Esophagus squamous epithelium (tissue), 5 donors: ENCODE measurements around the gene CCDC154. TPM values are rescaled to one million over a fixed set of nuclear protein-coding genes. Genes with fewer than 3 reads are reported as not detected.

ENCODE experiments used
- DNase-seq: peaks from one replicate; lab custom pipeline; 2025; lab: John Stamatoyannopoulos, UW
- H3K27ac ChIP-seq, 4 donors: fragments of 200-600 bp; sonication (generic); one replicate each; pipeline ENCODE4 v1.5.1; 2016 to 2019; ENCODE audit warnings: mild to moderate bottlenecking in 1 of 4
- H3K27me3 ChIP-seq, 4 donors: fragments of 200-600 bp; sonication (generic); 1 replicate in 3 of 4; 2 replicates in 1 of 4; pipeline versions ENCODE4 v1.5.1 to v1.6.0; 2017 to 2021; ENCODE audit warnings: antibody characterized with exemption in 1 of 4
- H3K36me3 ChIP-seq, 3 donors: fragments of 200-600 bp; sonication (generic); one replicate each; pipeline ENCODE4 v1.5.1; 2016 to 2019
- H3K4me1 ChIP-seq, 3 donors: fragments of 200-600 bp; sonication (generic); one replicate each; pipeline ENCODE4 v1.5.1; 2017 to 2019
- H3K4me3 ChIP-seq, 4 donors: fragments of 200-600 bp; sonication (generic); 1 replicate in 3 of 4; 2 replicates in 1 of 4; pipeline ENCODE4 v1.5.1; 2016 to 2019; ENCODE audit warnings: mild to moderate bottlenecking in 2 of 4, moderate library complexity in 1 of 4
- H3K9me3 ChIP-seq, 3 donors: fragments of 200-600 bp; sonication (generic); one replicate each; pipeline ENCODE4 v1.5.1; 2016 to 2019
- CTCF ChIP-seq, 6 experiments: fragments of 450-650 bp in 4 of 6; fragments of 200-600 bp in 2 of 6; sonication (generic) in 2 of 6; IDR thresholded peaks; one replicate each; pipeline ENCODE4 v1.5.1; 2016 to 2019; ENCODE audit warnings: antibody characterized with exemption in 6 of 6, mild to moderate bottlenecking in 4 of 6, moderate library complexity in 4 of 6
- POLR2A ChIP-seq, 4 donors: fragments of 450-650 bp; IDR thresholded peaks; one replicate each; pipeline ENCODE4 v1.6.1; 2017; ENCODE audit warnings: antibody characterized with exemption in 4 of 4, mild to moderate bottlenecking in 4 of 4, moderate library complexity in 3 of 4
- WGBS, 2 donors: methylation state at CpG; one replicate each; pipeline ENCODE4 v1.1.5; 2018; 5-methylcytosine and 5-hydroxymethylcytosine counted together
- intact Hi-C: fragments of 100-400 bp; cut with DNase I; formaldehyde crosslinking; loops from one replicate; pipeline ENCODE4 v1.15.0; 2022
- total RNA-seq, 4 donors: library from RNA; depleted of rRNA; stranded (reverse); fragments of >200 nt; gene quantifications; one replicate each; pipeline ENCODE4 v1.1.0, GENCODE V29; 2016
- donor health status: DM: yes; HTN: yes; CAD: no.

CCDC154 gene
- total RNA-seq, 4 donors from 2014 or later: 0.95 TPM; not detected in 3

GRCh38 chr16:1436731-1437355, 7.5 kb downstream of the CCDC154 start:
- no peaks in the 10 kb centered on the region for H3K9me3 ChIP-seq
- 82 to 85% methylated on average over 11 to 39 of the region's 47 CpGs for WGBS, 2 donors
- TF ChIP-seq CTCF (IDR thresholded peaks at IDR 0.05): no peak
- no peak for TF ChIP-seq POLR2A (IDR thresholded peaks at IDR 0.05)
- H3K4me3 ChIP-seq: no peak overlapping the region
- intact Hi-C loops: no loop called here
- no peak for DNase-seq
- H3K27ac ChIP-seq: no peak overlapping the region
- no peaks in the 10 kb centered on the region for H3K36me3 ChIP-seq
- H3K27me3 ChIP-seq: peaks cover 0 to 21% (median 0%) of the 10 kb centered on the region in 4 donors
- no peaks in the 10 kb centered on the region for H3K4me1 ChIP-seq

DNA sequence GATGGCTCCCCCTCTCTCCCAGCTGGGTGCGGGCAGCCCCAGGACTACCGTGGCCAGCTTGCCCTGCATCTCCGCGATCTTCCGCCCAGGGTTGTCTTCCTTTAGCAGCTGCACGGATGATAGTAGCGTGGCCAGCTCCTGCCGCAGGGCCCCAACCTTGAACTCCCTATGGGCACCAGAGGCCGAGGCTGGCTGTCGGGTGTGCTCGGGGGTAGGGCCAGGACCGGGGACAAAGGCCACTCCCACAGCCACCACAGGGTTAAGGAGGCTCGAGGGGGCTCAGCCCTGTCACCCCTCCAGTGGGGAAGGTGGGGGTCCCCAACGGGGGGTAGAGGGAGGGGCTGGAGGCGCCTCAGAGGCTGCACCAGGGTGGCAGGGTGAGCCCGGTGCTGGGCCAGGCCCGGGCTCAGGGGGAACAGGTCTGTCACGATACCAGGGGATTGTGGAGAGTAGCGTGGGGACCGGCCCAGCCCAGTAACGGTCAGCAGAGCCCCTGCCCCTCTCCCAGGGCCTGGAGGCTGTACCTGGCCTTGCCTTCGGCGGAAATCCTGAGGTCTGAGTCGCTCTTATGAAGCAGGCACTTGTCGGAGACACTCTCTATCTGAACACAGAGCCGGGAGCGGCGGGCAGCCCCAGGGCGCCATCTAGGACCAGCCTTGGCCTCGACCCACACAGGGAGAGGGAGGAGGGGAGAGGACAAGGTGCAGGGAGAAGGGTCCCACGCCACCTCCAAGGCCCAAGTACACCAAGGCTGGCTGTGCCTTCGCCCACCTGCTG, 8.2 kb downstream of the CCDC154 start:
- no peak for DNase-seq
- Histone ChIP-seq H3K4me3 (no peak overlapping the region), H3K4me1 (no peaks in the 10 kb centered on the region), H3K9me3 (no peaks in the 10 kb centered on the region), H3K27ac (no peak overlapping the region), H3K36me3 (no peaks in the 10 kb centered on the region), H3K27me3 (peaks cover 0 to 28% (median 0%) of the 10 kb centered on the region in 4 donors)
- intact Hi-C loops: no loop called here
- TF ChIP-seq CTCF (IDR thresholded peaks at IDR 0.05) (no peak), POLR2A (IDR thresholded peaks at IDR 0.05) (no peak)
- WGBS, 2 donors: 82 to 92% methylated on average over 5 to 10 of the region's 32 CpGs

GRCh38 chr16:1434644-1435592, 9.4 kb downstream of the CCDC154 start:
- H3K27ac ChIP-seq: no peak overlapping the region
- 95 to 96% methylated on average over 7 to 16 of the region's 40 CpGs for WGBS, 2 donors
- TF ChIP-seq POLR2A (IDR thresholded peaks at IDR 0.05) (no peak), CTCF (IDR thresholded peaks at IDR 0.05) (no peak)
- H3K4me3 ChIP-seq: no peak overlapping the region
- no peaks in the 10 kb centered on the region for H3K9me3 ChIP-seq
- no peak for DNase-seq
- no peaks in the 10 kb centered on the region for H3K4me1 ChIP-seq
- no peaks in the 10 kb centered on the region for H3K36me3 ChIP-seq
- peaks cover 0 to 37% (median 0%) of the 10 kb centered on the region in 4 donors for H3K27me3 ChIP-seq
- intact Hi-C loops: no loop called here

DNA sequence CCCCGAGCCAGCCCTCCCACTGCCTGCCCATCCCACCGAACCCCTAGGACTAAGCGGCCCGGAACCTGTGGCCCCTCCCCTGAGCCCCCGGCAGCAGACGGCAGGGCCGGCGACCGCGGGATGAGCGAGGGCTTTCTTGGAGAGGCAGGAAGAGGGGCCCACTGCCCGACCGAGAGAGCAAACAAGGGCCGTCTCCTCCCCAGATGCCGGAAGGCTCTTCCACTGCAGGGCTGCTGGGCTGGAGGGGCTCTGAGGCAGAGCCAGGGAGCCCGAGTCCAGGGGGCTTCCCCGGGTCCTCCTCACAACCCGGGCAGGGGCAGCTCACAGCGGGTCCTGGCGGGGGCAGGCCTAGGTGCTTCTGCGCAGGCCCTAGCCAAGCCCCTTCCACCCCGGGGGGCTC, 10.6 kb downstream of the CCDC154 start:
- TF ChIP-seq CTCF (IDR thresholded peaks at IDR 0.05): no peak
- TF ChIP-seq POLR2A (IDR thresholded peaks at IDR 0.05): no peak
- Histone ChIP-seq H3K4me1 (peaks cover 0 to 2% (median 0%) of the 10 kb centered on the region in 3 donors), H3K9me3 (no peaks in the 10 kb centered on the region), H3K36me3 (no peaks in the 10 kb centered on the region), H3K4me3 (no peak overlapping the region), H3K27ac (no peak overlapping the region), H3K27me3 (peaks cover 0 to 49% (median 0%) of the 10 kb centered on the region in 4 donors)
- intact Hi-C loops: no loop called here
- no peak for DNase-seq
- WGBS, 2 donors: no CpG with 5 or more reads among the region's 22 CpGs
